Caco-2 (cell line): ENCODE measurements around the gene APP. TPM values are rescaled to one million over a fixed set of nuclear protein-coding genes. Genes with fewer than 3 reads are reported as not detected.

ENCODE experiments used
- BruUV-seq: library from RNA; stranded (reverse); fragments of 400-500 nt; replicated peaks from 2 replicates; lab custom pipeline; 2021; lab: Mats Ljungman, UMichigan
- CTCF ChIA-PET: fragments of 300-600 bp; sonication (Branson Sonifier 250); formaldehyde crosslinking; loops from one replicate; lab custom pipeline; 2022; ENCODE audit warnings: antibody characterized with exemption; lab: Charles Lee
- POLR2A ChIA-PET: fragments of 300-600 bp; sonication (Branson Sonifier 250); formaldehyde crosslinking; loops from one replicate; lab custom pipeline; 2022; ENCODE audit warnings: antibody characterized with exemption; lab: Charles Lee
- DNase-seq, 2 experiments: peaks; one replicate each; pipeline versions ENCODE4 v3.0.0 to v3.0.0-alpha.2; 2020 to 2022
- H3K27me3 ChIP-seq: replicated peaks from 2 replicates; pipeline ENCODE4 v1.6.0; 2011; ENCODE audit warnings: low read length; ENCODE audit not compliant: control insufficient read depth, insufficient read depth
- H3K36me3 ChIP-seq: 2 replicates; pipeline ENCODE4 v1.5.1; 2011; ENCODE audit warnings: low read length; ENCODE audit not compliant: control insufficient read depth, insufficient read depth
- H3K4me1 ChIP-seq: fragments of 250-450 bp; sonication (Bioruptor Pico); 2 replicates; pipeline ENCODE4 v1.5.1; 2020; ENCODE audit warnings: mild to moderate bottlenecking
- H3K4me3 ChIP-seq: 2 replicates; pipeline ENCODE4 v1.5.1; 2011; ENCODE audit warnings: low read depth, mild to moderate bottlenecking, control low read depth, low read length
- H3K9me3 ChIP-seq: fragments of 250-450 bp; sonication (Bioruptor Pico); 2 replicates; pipeline ENCODE4 v1.5.1; 2020; ENCODE audit warnings: mild to moderate bottlenecking, moderate library complexity
- H3K27ac Mint-ChIP-seq: one replicate; pipeline ENCODE4 v1.8.0; 2022; ENCODE audit warnings: mixed read lengths; ENCODE audit not compliant: unreplicated experiment
- H3K27me3 Mint-ChIP-seq: one replicate; pipeline ENCODE4 v1.8.0; 2022; ENCODE audit warnings: mixed read lengths; ENCODE audit not compliant: insufficient read depth, unreplicated experiment
- H3K36me3 Mint-ChIP-seq: one replicate; pipeline ENCODE4 v1.8.0; 2022; ENCODE audit warnings: mild to moderate bottlenecking, mixed read lengths; ENCODE audit not compliant: insufficient read depth, unreplicated experiment
- H3K4me1 Mint-ChIP-seq: one replicate; pipeline ENCODE4 v1.8.0; 2022; ENCODE audit warnings: low read depth, mixed read lengths; ENCODE audit not compliant: unreplicated experiment
- H3K4me3 Mint-ChIP-seq: one replicate; pipeline ENCODE4 v1.8.0; 2022; ENCODE audit warnings: mild to moderate bottlenecking, moderate library complexity, mixed read lengths; ENCODE audit not compliant: unreplicated experiment
- H3K9me3 Mint-ChIP-seq: one replicate; pipeline ENCODE4 v1.8.0; 2022; ENCODE audit warnings: mixed read lengths; ENCODE audit not compliant: unreplicated experiment
- CTCF ChIP-seq, 2 experiments: fragments of 200-600 bp in 1 of 2; IDR thresholded peaks; 1 replicate in 1 of 2; 2 replicates in 1 of 2; pipeline versions ENCODE4 v1.5.1 to v1.8.0; 2011 to 2022; ENCODE audit warnings: antibody characterized with exemption in 1 of 2, control low read depth in 1 of 2, inconsistent platforms in 1 of 2, low read depth in 1 of 2, low read length in 1 of 2, mild to moderate bottlenecking in 1 of 2, moderate library complexity in 1 of 2; ENCODE audit not compliant: insufficient read depth in 1 of 2, severe bottlenecking in 1 of 2, unreplicated experiment in 1 of 2
- intact Hi-C: fragments of 100-400 bp; cut with micrococcal nuclease; formaldehyde crosslinking; loops from one replicate; pipeline ENCODE4 v1.10.0; 2022; ENCODE audit not compliant: unreplicated experiment
- total RNA-seq: library from RNA; stranded (reverse); gene quantifications from 2 replicates; pipeline ENCODE4 v1.2.3, GENCODE V29; 2022

The APP gene
- total RNA-seq, 1 experiment from 2014 or later = 331 TPM

DNA sequence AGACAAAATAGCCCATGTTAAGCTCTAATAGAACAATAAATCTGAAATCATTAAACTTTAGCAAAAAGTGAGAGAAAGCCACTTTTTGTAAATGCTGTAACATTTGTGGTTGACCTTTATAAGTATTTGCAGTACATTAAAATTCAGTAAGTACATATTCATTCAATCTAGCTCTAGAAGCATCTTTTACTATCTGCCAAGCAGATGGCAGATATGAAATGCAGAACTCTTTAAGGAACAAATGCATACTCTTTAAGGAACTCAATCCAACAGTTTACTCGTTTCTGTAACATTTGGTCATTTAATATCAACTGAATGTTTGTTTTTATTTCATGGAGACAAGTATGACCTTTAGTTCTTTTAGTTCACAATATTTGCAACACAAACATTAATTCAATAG lies 150.1 kb downstream of the APP start:
- peaks cover 2% of the 10 kb centered on the region; the same call in 1 of the 2 replicates for H3K36me3 ChIP-seq
- CTCF ChIA-PET = interaction anchor here (0.6 kb wide), 1 partner anchor 33 kb away, joined by 3 read pairs; no protein-coding TSS in a partner anchor

GRCh38 chr21:26020081-26020480 lies 150.5 kb downstream of the APP start:
- H3K36me3 Mint-ChIP-seq = peaks cover 52% of the 10 kb centered on the region
- intact Hi-C loops = no loop called here
- TF ChIP-seq CTCF (IDR thresholded peaks at IDR 0.05; ENCODE audit: insufficient read depth in 1 of 2, low read depth in 1 of 2, low read length in 1 of 2, severe bottlenecking in 1 of 2, unreplicated experiment in 1 of 2) = no peak
- CTCF ChIA-PET = interaction anchor here (0.6 kb wide), 1 partner anchor 32 kb away, joined by 3 read pairs; no protein-coding TSS in a partner anchor
- Histone ChIP-seq H3K27me3 (no peaks in the 10 kb centered on the region), H3K9me3 (no peaks in the 10 kb centered on the region), H3K36me3 (peaks cover 2% of the 10 kb centered on the region; the same call in 1 of the 2 replicates), H3K4me1 (no peaks in the 10 kb centered on the region), H3K4me3 (no peak overlapping the region)
- H3K27ac Mint-ChIP-seq = no peak overlapping the region
- H3K4me3 Mint-ChIP-seq = no peak overlapping the region
- H3K27me3 Mint-ChIP-seq = no peaks in the 10 kb centered on the region
- no peaks in the 10 kb centered on the region for H3K9me3 Mint-ChIP-seq
- no peak for DNase-seq
- no TSS peak for BruUV-seq
- POLR2A ChIA-PET = interaction anchor here (0.6 kb wide), 1 partner anchor 126 kb away, joined by 4 read pairs; no protein-coding TSS in a partner anchor
- H3K4me1 Mint-ChIP-seq = no peaks in the 10 kb centered on the region

More for the DNA sequence above, 150.1 kb downstream of the APP start:
- no peak for TF ChIP-seq CTCF (IDR thresholded peaks at IDR 0.05; ENCODE audit: insufficient read depth in 1 of 2, low read depth in 1 of 2, low read length in 1 of 2, severe bottlenecking in 1 of 2, unreplicated experiment in 1 of 2)
- no peaks in the 10 kb centered on the region for H3K4me1 ChIP-seq
- no TSS peak for BruUV-seq
- H3K9me3 ChIP-seq = no peaks in the 10 kb centered on the region
- no peaks in the 10 kb centered on the region for H3K4me1 Mint-ChIP-seq
- H3K27me3 Mint-ChIP-seq = no peaks in the 10 kb centered on the region
- no peak overlapping the region for H3K4me3 ChIP-seq
- H3K9me3 Mint-ChIP-seq = no peaks in the 10 kb centered on the region
- intact Hi-C loops = no loop called here
- no peaks in the 10 kb centered on the region for H3K27me3 ChIP-seq
- DNase-seq = no peak
- H3K36me3 Mint-ChIP-seq = peaks cover 50% of the 10 kb centered on the region
- H3K27ac Mint-ChIP-seq = no peak overlapping the region
- H3K4me3 Mint-ChIP-seq = no peak overlapping the region
- POLR2A ChIA-PET = no interaction called here

DNA sequence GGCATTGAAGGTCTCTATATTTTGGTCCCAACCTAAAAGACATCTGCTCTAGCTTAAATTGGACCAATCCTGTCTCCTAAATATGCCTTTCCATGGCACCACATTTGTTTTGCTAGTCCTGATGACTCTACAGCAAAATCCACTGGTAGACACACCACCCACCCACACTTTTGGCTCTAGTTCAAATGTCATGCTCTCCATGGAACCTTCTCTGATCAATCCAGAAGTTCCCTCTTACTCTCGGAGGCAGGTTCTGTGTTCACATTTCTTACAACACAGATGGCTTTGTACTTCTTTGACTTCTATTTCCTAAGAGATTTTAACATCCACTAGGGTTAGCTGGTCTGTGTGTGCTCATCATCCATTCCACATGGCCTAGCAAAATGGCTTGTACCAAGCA lies 151.3 kb downstream of the APP start:
- no peaks in the 10 kb centered on the region for H3K27me3 Mint-ChIP-seq

More for the DNA sequence above, 151.3 kb downstream of the APP start:
- H3K36me3 ChIP-seq = peaks cover 2% of the 10 kb centered on the region; the same call in 1 of the 2 replicates
- ChIA-PET POLR2A (interaction anchor here (0.6 kb wide), 1 partner anchor 126 kb away, joined by 4 read pairs; no protein-coding TSS in a partner anchor), CTCF (no interaction called here)
- no peaks in the 10 kb centered on the region for H3K9me3 Mint-ChIP-seq
- no peaks in the 10 kb centered on the region for H3K4me1 Mint-ChIP-seq
- H3K4me3 ChIP-seq = no peak overlapping the region
- H3K27me3 ChIP-seq = no peaks in the 10 kb centered on the region
- H3K9me3 ChIP-seq = no peaks in the 10 kb centered on the region
- BruUV-seq = no TSS peak
- TF ChIP-seq CTCF (IDR thresholded peaks at IDR 0.05; ENCODE audit: insufficient read depth in 1 of 2, low read depth in 1 of 2, low read length in 1 of 2, severe bottlenecking in 1 of 2, unreplicated experiment in 1 of 2) = no peak
- no peak overlapping the region for H3K4me3 Mint-ChIP-seq
- H3K4me1 ChIP-seq = no peaks in the 10 kb centered on the region
- peaks cover 48% of the 10 kb centered on the region for H3K36me3 Mint-ChIP-seq
- no peak for DNase-seq
- intact Hi-C loops = no loop called here
- no peak overlapping the region for H3K27ac Mint-ChIP-seq
